ENCODE measurements around the gene BAD. TPM values are rescaled to one million over a fixed set of nuclear protein-coding genes. Genes with fewer than 3 reads are reported as not detected.

The BAD gene
- total and polyA plus RNA-seq, 2 of the 13 experiments (the other 11 are each of a cell fraction or from before 2014, with no cell fraction given): 17.9 to 28.5 TPM

DNA sequence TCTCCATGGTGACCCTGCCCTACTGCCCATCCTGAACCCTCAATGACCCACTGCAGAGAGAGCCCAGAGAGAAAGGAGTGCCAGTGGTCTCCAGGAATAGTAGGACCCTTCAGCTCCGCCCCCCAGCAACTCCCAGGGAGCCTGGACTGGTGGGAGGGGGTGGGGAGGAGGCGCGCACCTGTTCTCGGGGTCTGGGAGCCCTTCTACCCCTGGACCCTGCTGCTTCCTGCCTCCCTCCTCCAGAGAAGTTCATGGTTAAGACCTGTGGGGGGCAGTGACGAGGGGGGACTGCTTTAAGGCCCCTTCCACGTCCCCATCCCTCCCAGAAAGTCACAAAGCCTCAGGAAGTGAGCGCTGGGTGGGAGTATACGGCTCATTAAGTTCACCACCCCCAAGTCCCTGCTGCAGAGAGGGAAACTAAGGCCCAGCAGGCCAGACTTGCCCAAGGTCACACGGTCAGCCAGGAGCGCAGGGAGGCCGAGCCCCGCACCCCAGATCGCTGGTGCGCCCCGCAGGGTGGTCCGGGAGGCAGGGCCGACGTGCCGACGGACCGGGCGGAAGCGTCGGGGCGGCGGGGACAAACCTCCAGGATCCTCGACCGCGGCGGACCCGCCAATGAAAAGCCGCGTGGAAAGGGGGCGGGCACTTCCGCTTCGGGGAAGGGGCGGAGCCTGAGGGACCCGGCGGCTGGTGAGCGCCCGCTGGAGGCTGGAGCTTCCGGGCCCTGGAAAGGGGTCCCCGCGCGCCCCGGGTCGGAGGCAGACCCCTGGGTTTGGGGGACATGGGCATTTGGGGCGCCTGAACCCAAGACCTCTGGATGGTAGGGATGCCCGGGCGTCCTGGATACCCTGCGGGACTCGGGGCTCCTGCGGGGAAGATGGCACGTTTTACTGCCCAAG, 58.6 kb downstream of the BAD start, which contains the start of the genes NUDT22 and TRPT1 (continued):
- TF ChIP-seq, protein P1, sequence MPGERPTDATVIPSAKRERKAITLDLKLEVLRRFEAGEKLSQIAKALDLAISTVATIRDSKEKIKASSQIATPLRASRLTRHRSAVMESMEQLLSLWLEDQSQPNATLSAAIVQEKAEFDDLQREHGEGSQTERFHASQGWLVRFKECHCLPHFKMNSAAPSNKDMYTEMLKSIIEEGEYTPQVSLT (CRISPR knock-in tag; IDR thresholded peaks at IDR 0.05; ENCODE audit: borderline replicate concordance, low read depth): no peak
- peak; percentile 81; the same call in 1 of the 3 replicates for TF ChIP-seq MXI1 (IDR thresholded peaks at IDR 0.05; ENCODE audit: borderline replicate concordance, low read depth, low read length)
- TF ChIP-seq POLR2A (IDR thresholded peaks at IDR 0.05; ENCODE audit: insufficient read depth in 1 of 2, low read depth in 2 of 2, low read length in 2 of 2): peak in 1 of 2 experiments; percentile 9; a peak in 1 of 4 replicates
- peak; percentile 48; the same call in 1 of the 2 replicates for TF ChIP-seq ZSCAN21 (CRISPR knock-in tag; IDR thresholded peaks at IDR 0.05; ENCODE audit: borderline replicate concordance)
- TF ChIP-seq DPF2 (CRISPR knock-in tag; IDR thresholded peaks at IDR 0.05; ENCODE audit: borderline replicate concordance, low read depth): no peak
- no peak for TF ChIP-seq ZFYVE20 (CRISPR knock-in tag; IDR thresholded peaks at IDR 0.05; ENCODE audit: borderline replicate concordance, low read depth)
- no peak for TF ChIP-seq ZBTB42 (CRISPR knock-in tag; IDR thresholded peaks at IDR 0.05)
- TF ChIP-seq, protein P2, sequence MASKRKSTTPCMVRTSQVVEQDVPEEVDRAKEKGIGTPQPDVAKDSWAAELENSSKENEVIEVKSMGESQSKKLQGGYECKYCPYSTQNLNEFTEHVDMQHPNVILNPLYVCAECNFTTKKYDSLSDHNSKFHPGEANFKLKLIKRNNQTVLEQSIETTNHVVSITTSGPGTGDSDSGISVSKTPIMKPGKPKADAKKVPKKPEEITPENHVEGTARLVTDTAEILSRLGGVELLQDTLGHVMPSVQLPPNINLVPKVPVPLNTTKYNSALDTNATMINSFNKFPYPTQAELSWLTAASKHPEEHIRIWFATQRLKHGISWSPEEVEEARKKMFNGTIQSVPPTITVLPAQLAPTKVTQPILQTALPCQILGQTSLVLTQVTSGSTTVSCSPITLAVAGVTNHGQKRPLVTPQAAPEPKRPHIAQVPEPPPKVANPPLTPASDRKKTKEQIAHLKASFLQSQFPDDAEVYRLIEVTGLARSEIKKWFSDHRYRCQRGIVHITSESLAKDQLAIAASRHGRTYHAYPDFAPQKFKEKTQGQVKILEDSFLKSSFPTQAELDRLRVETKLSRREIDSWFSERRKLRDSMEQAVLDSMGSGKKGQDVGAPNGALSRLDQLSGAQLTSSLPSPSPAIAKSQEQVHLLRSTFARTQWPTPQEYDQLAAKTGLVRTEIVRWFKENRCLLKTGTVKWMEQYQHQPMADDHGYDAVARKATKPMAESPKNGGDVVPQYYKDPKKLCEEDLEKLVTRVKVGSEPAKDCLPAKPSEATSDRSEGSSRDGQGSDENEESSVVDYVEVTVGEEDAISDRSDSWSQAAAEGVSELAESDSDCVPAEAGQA (IDR thresholded peaks at IDR 0.05; ENCODE audit: low read depth): no peak
- TF ChIP-seq, protein P2 (CRISPR knock-in tag; IDR thresholded peaks at IDR 0.05; ENCODE audit: borderline replicate concordance): no peak
- peak; percentile 60 for TF ChIP-seq SPEN (CRISPR knock-in tag; IDR thresholded peaks at IDR 0.05; ENCODE audit: low read depth)
- TF ChIP-seq, protein P3, sequence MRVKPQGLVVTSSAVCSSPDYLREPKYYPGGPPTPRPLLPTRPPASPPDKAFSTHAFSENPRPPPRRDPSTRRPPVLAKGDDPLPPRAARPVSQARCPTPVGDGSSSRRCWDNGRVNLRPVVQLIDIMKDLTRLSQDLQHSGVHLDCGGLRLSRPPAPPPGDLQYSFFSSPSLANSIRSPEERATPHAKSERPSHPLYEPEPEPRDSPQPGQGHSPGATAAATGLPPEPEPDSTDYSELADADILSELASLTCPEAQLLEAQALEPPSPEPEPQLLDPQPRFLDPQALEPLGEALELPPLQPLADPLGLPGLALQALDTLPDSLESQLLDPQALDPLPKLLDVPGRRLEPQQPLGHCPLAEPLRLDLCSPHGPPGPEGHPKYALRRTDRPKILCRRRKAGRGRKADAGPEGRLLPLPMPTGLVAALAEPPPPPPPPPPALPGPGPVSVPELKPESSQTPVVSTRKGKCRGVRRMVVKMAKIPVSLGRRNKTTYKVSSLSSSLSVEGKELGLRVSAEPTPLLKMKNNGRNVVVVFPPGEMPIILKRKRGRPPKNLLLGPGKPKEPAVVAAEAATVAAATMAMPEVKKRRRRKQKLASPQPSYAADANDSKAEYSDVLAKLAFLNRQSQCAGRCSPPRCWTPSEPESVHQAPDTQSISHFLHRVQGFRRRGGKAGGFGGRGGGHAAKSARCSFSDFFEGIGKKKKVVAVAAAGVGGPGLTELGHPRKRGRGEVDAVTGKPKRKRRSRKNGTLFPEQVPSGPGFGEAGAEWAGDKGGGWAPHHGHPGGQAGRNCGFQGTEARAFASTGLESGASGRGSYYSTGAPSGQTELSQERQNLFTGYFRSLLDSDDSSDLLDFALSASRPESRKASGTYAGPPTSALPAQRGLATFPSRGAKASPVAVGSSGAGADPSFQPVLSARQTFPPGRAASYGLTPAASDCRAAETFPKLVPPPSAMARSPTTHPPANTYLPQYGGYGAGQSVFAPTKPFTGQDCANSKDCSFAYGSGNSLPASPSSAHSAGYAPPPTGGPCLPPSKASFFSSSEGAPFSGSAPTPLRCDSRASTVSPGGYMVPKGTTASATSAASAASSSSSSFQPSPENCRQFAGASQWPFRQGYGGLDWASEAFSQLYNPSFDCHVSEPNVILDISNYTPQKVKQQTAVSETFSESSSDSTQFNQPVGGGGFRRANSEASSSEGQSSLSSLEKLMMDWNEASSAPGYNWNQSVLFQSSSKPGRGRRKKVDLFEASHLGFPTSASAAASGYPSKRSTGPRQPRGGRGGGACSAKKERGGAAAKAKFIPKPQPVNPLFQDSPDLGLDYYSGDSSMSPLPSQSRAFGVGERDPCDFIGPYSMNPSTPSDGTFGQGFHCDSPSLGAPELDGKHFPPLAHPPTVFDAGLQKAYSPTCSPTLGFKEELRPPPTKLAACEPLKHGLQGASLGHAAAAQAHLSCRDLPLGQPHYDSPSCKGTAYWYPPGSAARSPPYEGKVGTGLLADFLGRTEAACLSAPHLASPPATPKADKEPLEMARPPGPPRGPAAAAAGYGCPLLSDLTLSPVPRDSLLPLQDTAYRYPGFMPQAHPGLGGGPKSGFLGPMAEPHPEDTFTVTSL (CRISPR knock-in tag; IDR thresholded peaks at IDR 0.05; ENCODE audit: borderline replicate concordance): peak; percentile 38; the same call in 1 of the 2 replicates
- no peak for TF ChIP-seq ARNT (IDR thresholded peaks at IDR 0.05)
- TF ChIP-seq ZNF710 (CRISPR knock-in tag; IDR thresholded peaks at IDR 0.05; ENCODE audit: borderline replicate concordance): no peak; the same call in 1 of the 2 replicates
- peak; percentile 87 for TF ChIP-seq ZNF501 (CRISPR knock-in tag; IDR thresholded peaks at IDR 0.05)
